NT2/D1 (cell line): ENCODE measurements around the gene LIF.

Source experiments
- DNase-seq: peaks from one replicate; pipeline ENCODE4 v3.0.0-alpha.2; 2011; ENCODE audit warnings: low read depth, low spot score
- H3K27me3 ChIP-seq: 2 replicates; pipeline ENCODE4 v1.6.0; 2011; ENCODE audit warnings: mild to moderate bottlenecking; ENCODE audit not compliant: insufficient read length, insufficient read depth
- H3K36me3 ChIP-seq: 2 replicates; pipeline ENCODE4 v1.6.1; 2011; ENCODE audit warnings: mild to moderate bottlenecking, low read length, mixed read lengths; ENCODE audit not compliant: insufficient read depth, insufficient read length
- H3K4me1 ChIP-seq: 2 replicates; pipeline ENCODE4 v1.5.1; 2011; ENCODE audit not compliant: insufficient read depth, insufficient read length
- H3K4me3 ChIP-seq: 2 replicates; pipeline ENCODE4 v1.5.1; 2011; ENCODE audit warnings: low read depth; ENCODE audit not compliant: insufficient read length
- H3K9ac ChIP-seq: 2 replicates; pipeline ENCODE4 v1.6.0; 2011; ENCODE audit warnings: low read depth; ENCODE audit not compliant: insufficient read length
- H3K9me3 ChIP-seq: 2 replicates; pipeline ENCODE4 v1.5.1; 2011; ENCODE audit warnings: mild to moderate bottlenecking, low read length; ENCODE audit not compliant: insufficient read depth
- SUZ12 ChIP-seq: IDR thresholded peaks from 2 replicates; pipeline ENCODE4 v1.6.1; 2011; ENCODE audit not compliant: insufficient read length, insufficient read depth; ENCODE audit errors: extremely low read depth
- YY1 ChIP-seq: IDR thresholded peaks from 2 replicates; pipeline ENCODE4 v1.6.1; 2011; ENCODE audit not compliant: insufficient read length, insufficient read depth
- ZNF274 ChIP-seq: IDR thresholded peaks from 2 replicates; pipeline ENCODE4 v1.6.1; 2011; ENCODE audit warnings: mild to moderate bottlenecking, low read depth, low read length

LIF gene

DNA sequence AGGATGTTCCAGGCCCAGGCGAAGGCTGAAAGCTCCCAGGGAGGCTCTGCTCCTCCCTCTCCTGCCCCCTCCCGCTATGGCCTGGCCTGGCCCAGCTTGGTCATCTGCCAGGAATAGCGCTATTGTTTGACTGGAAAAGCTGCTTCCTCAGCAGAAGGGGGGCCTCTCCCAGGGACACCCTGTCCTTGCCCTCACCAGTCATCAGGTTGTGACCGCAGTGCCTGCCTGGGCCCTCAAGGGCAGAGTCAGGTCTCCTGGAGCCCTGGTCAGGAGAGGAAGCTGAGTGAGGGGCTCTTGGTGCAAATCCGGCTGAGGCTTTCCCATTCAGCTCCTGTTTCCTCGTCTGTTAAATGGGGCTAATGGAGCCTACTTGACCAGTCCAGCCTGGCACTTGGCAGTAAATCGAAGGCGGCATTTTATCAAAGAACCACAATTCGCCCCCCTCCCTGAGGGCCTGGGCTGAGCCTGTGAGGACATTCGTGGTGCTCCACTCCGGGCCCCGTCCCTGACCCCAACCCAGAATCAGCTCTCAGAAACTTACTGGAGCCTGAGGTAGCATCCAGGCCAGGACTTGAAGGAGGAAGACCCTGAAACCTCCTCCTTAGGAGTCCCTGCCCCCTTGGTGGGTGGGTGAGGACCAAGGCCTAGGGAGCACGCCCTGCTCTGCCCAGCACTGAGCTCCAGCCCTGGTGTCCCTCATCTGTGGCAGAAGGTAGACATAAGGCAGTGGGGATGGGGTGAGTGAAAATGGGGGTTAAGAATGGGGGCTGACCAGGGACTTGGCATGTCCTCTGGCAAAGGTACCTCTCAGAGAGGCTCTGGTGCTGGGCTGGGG lies 44.7 kb upstream of the LIF start:
- Histone ChIP-seq H3K9me3 (no peaks in the 10 kb centered on the region), H3K4me1 (peaks cover 20% of the 10 kb centered on the region), H3K27me3 (no peaks in the 10 kb centered on the region), H3K36me3 (peaks cover 55% of the 10 kb centered on the region), H3K9ac (no peak overlapping the region), H3K4me3 (no peak overlapping the region)
- no peak for TF ChIP-seq YY1
- no peak for DNase-seq

DNA sequence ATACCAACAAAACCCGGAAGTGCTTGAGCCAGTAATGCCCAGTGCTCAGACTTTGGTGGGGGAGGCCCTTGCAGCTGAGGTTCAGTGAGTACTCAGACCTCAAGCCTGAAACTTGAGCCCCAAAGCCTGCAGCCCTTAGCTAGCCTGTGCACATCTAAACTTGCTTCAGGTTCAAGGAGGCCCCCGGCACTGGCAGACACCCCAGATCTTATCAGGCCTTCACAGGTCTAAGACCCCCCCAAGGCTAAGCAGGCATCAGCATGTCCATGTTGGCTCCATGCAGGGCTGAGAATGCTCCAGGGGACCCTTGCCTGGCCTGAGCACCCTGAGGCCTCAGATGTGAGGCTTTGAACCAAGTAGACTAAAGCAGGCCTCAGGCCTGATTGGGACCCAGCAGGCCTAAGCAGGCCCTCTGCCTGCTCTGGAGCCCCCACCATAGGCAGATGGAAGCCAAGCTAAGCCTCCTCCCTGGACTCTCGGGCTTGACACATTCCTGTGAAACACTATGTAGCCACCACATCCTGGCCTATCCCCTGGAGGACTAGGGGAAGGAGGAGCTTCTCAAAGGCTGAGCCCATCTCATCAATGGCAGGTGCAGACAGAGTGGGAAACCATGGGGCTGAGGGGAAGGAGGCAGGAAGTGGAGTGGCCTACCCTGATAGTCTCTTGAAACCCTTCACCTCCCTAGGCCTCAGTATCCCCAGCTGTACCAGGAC lies 43.9 kb upstream of the LIF start:
- no peaks in the 10 kb centered on the region for H3K27me3 ChIP-seq
- H3K9ac ChIP-seq, result peak overlapping the region; percentile 72
- no peak for DNase-seq
- H3K4me1 ChIP-seq, result peaks cover 20% of the 10 kb centered on the region
- H3K36me3 ChIP-seq, result peaks cover 55% of the 10 kb centered on the region
- H3K9me3 ChIP-seq, result no peaks in the 10 kb centered on the region
- peak overlapping the region; percentile 29 for H3K4me3 ChIP-seq
- no peak for TF ChIP-seq YY1
- TF ChIP-seq SUZ12, result no peak
- TF ChIP-seq ZNF274, result no peak

DNA sequence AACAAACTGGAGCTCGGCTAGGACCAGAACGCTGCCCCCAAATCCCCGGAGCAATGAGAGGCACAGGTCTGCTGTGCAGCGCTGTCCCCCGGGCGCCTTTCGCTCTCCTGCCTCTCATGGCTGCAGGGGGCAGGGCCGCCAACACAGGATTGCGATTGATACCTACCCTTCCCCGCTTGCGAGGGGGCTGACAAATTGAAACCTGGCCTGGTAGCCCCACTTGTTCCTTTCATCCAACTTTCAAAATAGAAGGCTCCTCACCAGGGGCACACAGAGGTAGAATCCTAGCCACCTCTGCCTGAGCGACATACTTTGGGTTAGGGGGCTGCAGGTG lies 43.4 kb upstream of the LIF start:
- Histone ChIP-seq H3K9me3 (no peaks in the 10 kb centered on the region), H3K4me3 (peak overlapping the region; percentile 29), H3K9ac (peak overlapping the region; percentile 72), H3K36me3 (peaks cover 56% of the 10 kb centered on the region), H3K4me1 (peaks cover 20% of the 10 kb centered on the region), H3K27me3 (no peaks in the 10 kb centered on the region)
- no peak for DNase-seq
- TF ChIP-seq ZNF274 (no peak), YY1 (no peak), SUZ12 (no peak)

DNA sequence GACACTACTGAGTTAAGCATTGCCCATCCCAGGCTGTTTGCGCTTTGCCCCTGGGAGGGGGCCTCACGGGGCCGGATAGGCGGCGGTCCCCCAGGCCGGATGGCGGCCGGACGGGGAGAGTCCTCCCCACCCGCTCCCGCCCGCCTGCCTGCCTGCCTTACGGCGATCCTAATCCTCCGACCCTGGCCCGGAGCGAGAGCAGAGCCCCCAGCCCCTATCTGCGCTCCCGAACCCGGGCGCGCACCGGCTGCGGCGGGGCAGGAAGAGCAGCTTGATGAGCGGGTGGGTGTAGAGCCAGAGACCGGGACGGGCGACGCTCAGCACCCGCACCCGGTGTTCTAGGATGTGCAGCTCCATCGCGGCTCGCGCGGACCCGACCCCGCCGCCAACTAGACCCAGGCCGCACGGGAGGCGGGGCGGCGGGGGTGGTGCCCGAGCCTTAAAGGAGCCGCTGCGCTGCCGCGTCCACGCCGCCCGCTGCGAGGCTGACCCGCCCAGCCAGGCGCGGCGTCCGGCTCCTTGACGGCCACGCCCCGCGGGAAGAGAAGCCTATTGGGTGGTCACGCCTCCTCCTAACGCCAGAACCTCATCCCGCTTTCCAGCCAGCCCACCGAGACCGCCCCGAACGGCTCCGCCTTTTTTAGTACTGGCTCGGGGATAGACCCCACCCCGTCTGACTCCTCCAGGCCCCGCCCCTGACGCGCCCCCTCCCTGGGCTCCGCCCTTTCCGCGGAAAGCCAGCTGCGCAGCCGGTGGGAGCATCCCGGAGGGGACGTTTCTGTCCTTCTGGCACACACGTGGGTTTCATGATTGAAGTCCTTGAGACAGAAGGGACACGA lies 42.8 kb upstream of the LIF start, which contains the start of gene CASTOR1:
Gene CASTOR1, minus strand, starts transcription at position 365 of the 839 bp plus-strand sequence. Its CDS starts 8 bp downstream, at position 357.
- peak within 1 kb of the TSS; percentile 79 for H3K9ac ChIP-seq
- peaks cover 20% of the 10 kb centered on the region for H3K4me1 ChIP-seq
- peak within 1 kb of the TSS; percentile 49 for H3K4me3 ChIP-seq
- H3K27me3 ChIP-seq, result no peaks in the 10 kb centered on the region
- TF ChIP-seq SUZ12 (no peak), YY1 (no peak), ZNF274 (no peak)
- peaks cover 56% of the 10 kb centered on the region for H3K36me3 ChIP-seq
- no peaks in the 10 kb centered on the region for H3K9me3 ChIP-seq
- peak; percentile 87 for DNase-seq

DNA sequence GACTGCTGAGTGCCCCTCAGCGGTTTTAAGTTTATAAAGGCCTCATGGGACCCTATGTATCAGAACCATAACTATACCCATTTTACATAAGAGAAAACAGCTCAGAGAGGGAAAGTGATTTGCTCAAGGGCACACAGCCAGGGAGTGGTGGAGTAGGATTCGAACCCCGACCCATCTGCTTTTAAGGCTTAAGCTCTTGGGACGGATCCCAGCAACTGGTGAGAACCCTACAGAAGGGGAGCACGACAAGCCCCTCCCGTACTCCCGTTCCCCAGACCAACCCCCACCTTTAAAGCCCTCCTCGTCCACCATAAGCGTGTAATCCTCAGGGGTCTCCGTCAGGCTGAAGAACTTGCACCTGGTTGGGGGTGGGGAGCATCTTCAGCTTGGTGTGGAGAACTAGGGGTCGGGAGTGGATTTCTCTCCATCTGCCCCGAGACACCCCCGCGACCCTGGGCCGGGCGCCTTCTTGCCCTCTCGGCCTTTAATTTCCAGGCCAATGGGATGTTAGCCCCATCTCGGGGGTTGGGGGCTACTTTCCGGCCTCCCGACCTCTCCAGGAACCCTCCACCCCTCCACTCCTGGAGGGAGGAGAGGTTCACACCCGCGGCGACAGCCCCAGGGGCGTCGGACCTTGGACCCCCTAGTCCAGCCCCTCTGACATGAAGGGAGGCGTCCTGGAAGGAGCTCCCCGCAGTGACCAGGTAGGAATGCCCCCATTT lies 42.0 kb upstream of the LIF start:
- TF ChIP-seq SUZ12 (no peak), YY1 (no peak), ZNF274 (no peak)
- Histone ChIP-seq H3K4me3 (peak overlapping the region; percentile 49), H3K9me3 (no peaks in the 10 kb centered on the region), H3K9ac (peak overlapping the region; percentile 79), H3K27me3 (no peaks in the 10 kb centered on the region), H3K4me1 (peaks cover 21% of the 10 kb centered on the region), H3K36me3 (peaks cover 48% of the 10 kb centered on the region)
- no peak for DNase-seq

DNA sequence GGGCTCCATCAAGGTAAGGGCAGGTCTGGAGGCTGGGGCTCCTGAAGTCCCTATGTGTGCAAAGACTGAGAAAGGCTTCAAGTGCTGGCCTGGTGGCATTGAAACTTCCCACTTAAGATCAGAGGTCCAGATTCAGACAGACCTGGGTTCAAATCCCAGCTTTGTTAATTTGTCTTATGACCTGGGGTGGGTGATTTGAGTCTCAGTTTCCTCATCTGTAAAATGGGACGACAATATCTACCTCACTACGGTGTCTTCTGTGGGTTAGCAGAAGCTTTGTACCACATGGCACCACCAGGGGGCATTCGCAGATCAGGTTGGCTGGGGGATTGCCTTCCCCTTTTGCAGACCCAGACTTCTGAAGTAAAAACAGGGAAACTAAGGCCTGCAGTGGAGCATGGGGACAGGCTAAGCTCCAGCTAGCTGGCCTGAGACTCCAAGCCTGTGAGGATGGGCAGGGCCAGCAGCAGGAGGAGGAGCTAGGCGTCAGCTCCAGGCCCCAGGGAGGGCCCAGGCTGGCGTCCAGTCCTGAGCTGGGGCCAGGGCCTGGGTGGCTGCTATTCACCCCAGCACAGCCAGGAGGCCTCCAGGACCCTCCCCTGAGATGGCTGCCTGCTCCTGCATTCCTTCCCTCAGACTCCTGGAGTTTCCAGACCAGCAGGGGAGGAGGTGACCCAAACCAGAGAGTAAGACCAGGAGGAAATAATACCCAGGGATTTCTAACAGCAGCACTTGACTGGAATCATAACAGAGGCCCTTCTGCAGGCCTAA lies 41.3 kb upstream of the LIF start:
- Histone ChIP-seq H3K9ac (no peak overlapping the region), H3K4me1 (peaks cover 23% of the 10 kb centered on the region), H3K4me3 (peak overlapping the region; percentile 49), H3K27me3 (no peaks in the 10 kb centered on the region), H3K36me3 (peaks cover 41% of the 10 kb centered on the region), H3K9me3 (no peaks in the 10 kb centered on the region)
- TF ChIP-seq ZNF274 (no peak), SUZ12 (no peak), YY1 (no peak)
- DNase-seq, result peak; percentile 66
